ENCODE measurements around the gene HMG20B.

- no peak for TF ChIP-seq CTCF (IDR thresholded peaks at IDR 0.05; ENCODE audit: low read length)
- TF ChIP-seq EZH2 (optimal IDR thresholded peaks at IDR 0.05; ENCODE audit: low read depth, low read length): no peak
- TF ChIP-seq EZH2phosphoT487 (IDR thresholded peaks at IDR 0.05; ENCODE audit: low read length): no peak
These were observed 15.1 kb upstream of the HMG20B start, which contains the start of gene MFSD12 for GRCh38 chr19:3557461-3558248.
